ENCODE measurements around the gene CTRB2.

CTRB2 gene

GRCh38 chr16:75169899-75170405 is 37.0 kb downstream of the CTRB2 start:
- no peak for DNase-seq (ENCODE audit: low read depth)

GRCh38 chr16:75160386-75160785 is 46.6 kb downstream of the CTRB2 start:
- DNase-seq (ENCODE audit: low read depth): no peak

Measured in CMK (cell line).